GM21423 (cell line): Measurements from ENCODE around the gene IGF2BP1.
"Not testable (repeated sequence)": the region's sequence is repeated elsewhere in the genome, so short reads cannot be mapped to it uniquely, and the experiment has no call there.

ENCODE experiments used
- ATAC-seq: cut with Tn5 transposase; IDR thresholded peaks from one replicate; pipeline ENCODE4 v1.9.1; 2021; ENCODE audit warnings: mild to moderate bottlenecking, moderate library complexity; ENCODE audit not compliant: unreplicated experiment

IGF2BP1 gene

DNA sequence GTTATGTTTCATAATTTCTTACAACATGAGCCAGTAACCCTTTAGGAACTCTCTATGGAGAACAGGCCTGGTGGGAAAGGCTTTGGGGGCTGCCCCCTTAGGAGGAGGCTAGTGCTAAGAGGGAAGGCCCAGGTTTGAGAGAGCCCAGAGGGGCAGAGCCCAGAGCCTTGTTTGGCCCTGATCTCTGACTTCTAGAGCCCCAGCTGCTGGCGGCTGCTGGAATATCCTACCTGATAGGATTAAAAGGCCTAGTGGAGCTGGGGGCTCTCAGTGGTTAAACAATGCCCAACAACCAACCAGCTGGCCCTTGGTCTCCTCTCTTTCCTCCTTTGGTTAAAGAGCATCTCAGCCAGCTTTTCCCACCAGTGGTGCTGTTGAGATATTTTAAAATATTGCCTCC lies 54.1 kb downstream of the IGF2BP1 start:
- no peak for ATAC-seq

DNA sequence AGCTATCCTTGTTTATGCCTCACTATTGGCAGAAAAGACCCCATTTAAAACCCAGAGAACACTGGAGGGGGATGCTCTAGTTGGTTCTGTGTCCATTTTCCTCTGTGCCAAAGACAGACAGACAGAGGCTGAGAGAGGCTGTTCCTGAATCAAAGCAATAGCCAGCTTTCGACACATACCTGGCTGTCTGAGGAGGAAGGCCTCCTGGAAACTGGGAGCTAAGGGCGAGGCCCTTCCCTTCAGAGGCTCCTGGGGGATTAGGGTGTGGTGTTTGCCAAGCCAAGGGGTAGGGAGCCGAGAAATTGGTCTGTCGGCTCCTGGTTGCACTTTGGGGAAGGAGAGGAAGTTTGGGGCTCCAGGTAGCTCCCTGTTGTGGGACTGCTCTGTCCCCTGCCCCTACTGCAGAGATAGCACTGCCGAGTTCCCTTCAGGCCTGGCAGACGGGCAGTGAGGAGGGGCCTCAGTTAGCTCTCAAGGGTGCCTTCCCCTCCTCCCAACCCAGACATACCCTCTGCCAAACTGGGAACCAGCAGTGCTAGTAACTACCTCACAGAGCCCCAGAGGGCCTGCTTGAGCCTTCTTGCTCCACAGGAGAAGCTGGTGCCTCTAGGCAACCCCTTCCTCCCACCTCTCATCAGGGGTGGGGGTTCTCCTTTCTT lies 56.1 kb downstream of the IGF2BP1 start:
- ATAC-seq, result no peak

DNA sequence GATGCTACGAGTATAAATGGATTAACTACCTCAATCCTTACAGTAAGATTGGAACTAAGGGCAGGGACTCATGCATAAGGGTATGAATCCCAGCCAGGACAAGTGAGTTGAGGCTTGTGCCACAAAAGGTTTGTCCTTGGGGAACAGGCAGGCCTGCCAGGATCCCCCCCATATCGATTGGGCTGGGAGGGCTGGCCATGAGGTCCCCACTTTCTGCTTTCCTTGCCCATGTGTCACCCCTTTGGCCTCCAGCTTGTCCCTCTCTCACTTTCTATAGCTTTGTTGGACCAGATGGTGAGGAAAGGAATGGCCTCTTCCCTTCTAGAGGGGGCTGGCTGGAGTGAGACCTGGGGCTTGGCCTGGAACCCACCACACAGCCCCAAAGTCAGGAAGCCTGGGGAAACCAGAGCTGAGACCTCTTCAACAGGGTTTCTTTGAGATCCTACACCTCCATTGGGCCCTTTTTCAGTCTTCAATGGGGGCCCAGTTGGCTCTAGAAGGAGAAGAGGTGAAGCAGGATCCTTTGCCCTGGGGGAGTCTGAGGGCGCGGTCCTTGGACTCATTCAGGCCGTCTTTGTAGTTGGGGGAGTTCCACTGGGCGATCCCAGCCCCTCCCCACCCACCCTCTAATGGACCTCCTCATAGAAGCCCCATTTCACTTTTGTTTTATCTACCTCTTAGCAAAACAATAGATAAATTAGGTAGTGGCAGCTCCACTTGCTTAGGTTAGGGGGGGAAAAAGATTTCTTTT lies 57.3 kb downstream of the IGF2BP1 start:
- ATAC-seq, result no peak

DNA sequence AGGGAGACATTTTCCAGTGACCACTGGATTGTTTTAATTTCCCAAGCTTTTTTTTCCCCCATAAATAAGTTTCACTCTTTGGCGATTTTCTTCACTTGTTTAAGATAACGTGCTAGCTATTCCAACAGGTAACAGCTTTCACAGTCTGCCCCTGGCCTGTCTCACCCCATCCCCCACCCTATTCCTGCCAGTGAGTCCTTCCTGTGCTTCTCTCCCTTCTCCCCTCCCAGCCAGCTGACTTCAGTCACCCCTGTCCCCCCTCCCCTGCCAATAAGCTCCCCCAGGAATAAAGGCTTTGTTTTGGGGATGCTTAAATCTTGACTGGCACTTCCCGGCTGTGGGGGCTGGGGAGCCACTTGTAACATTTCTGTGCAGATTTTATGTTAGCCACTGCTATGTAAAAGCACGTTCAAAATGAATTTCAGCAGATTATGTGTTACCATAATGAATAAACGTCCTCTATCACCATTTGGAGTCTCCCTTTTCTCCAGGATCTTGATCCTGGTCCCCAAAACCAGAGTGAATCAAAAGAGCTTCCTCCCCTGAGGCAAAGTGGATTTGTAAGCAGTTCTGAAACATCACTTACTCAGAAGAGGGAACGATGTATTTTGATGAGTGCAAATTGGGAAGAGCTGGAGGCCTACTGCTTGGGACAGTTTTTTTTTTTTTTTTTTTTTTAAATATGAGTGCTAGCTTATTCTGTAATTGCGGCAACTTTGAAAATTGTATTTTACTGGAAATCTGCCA lies 58.2 kb downstream of the IGF2BP1 start:
- ATAC-seq, result no peak

DNA sequence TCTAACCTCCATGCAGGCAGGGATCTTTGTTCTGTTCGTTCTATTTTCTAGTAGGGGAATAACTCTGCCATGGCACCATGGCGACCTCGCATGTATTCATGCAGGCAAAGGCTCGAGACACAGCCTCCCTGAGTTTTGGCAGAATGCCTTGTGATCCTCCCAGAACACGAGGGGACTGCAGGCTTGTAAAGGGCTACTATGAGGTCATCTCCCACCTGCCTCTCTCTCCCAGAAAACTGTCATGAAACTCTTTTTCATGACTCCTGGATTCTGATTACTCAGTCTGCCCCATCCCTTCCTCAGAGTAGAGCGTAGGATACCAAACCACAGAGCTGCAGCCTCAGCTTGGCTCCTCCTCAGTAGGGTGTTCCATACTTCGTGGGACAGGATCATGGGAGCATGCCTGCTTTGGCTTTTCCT lies 64.3 kb downstream of the IGF2BP1 start:
- ATAC-seq, result no peak

DNA sequence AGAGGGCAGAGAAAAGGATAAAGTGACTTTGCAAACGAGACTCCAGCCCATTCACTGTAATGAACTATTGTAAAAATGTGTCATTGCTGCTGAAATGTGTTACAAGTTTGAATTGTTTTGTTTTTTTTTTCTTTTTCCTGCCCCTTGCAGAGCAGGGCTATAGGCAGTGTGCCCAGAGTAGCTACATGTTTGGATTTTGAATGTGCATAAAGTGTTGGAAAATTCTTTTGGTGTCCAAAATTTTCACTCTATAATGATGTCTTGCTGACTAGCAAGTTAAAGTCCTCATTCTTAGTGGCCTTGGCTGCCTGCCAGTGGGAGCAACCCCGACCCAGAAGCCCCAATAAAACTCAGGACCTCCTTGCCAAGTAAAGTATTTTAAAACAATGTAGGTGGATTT lies 66.5 kb downstream of the IGF2BP1 start:
- ATAC-seq, result no peak

DNA sequence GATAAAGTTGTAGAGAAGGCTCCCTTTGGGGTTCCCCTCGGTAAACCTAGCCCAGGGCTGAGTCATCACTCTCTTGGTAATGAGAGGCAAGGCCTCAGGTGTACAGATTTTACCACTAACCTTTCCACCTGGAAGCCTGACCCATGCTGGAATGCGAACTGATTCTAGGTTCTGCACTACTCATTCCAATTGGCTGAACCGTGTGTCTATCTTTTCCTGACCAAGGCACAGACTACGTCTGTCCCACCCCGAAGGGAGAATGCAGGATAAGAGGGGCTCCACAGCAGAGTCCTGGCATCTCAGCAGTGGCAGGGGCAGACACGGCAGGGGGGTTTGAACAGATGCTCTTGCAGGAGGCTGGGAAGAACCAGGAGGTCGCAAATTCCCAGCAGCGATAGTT lies 70.0 kb downstream of the IGF2BP1 start:
- no peak for ATAC-seq

DNA sequence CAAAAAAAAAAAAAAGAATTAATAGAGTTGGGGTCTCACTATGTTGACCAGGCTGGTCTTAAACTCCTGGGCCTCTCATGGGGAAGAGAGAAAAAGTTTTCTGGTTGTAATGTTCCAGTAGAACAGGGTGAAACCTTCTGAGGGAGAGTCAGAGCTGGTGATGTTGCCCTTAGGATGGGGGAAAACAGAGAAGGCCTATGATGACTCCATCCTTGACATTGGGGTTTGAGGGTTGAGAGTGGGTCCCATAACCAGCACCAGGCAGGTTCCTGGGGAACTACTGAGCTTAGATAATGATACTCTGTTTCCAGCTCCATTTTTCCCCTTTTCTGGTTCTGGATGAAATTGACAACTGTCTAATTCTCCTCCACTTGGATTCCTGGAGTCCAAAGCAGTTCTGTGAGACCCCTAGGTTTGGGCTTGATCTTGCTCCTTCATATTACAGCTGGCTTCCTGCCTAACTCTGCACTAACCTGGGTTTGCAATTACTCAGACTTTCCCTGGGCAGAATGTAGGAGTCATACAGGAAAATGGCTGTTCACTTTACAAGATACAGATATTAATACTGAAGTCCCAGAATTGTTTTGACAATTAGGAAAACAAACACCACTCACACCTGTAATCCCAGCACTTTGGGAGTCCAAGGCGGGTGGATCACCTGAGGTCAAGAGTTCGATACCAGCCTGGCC lies 72.5 kb downstream of the IGF2BP1 start:
- no peak for ATAC-seq

DNA sequence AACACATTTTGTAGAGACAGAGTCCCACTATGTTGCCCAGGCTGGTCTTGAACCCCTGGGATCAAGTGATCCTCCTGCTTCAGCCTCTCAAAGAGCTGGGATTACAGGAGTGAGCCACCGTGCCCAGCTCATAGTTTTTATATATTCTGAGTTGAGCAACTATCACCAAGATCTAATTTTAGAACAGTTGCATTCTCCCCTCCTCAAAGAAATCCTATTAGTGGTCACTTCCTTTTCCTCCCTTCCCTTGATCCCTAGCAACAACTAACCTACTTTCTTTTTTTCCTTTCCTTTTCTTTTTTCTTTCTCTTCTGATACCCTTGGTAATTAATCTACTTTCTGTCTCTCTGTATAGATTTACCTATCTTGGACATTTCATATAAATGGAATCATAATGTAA lies 73.9 kb downstream of the IGF2BP1 start:
- no peak for ATAC-seq

DNA sequence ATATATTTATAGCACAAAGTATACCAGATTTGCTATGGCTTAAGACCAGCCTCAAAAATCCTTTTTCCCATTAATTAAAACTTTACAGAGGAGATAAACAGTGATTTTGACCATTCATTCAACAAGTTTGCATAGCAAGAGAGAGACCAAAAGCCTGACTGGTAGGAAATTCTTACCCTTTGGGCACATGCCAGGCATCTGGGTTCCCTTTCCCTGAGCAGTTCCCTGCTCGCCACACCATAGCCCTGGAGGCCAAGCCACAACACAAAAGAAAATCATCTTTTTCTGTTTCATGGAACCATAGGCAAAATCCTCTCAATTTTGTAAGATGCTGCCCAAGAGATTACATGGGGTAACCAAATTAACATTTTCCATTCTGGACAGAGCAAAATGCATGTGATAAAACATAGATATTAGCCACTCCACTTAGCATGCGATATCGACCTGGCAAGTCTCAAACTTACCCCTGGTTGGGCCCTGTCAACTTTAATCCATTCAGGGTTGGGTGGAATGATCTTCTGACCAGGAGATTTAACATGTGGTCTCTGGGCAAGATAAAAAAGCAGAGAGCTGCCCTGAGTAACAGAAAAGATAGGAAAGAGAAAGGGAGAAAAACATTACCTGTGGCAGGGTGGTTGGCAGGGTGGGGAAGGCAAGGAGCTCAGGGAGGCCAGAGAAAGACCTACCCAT lies 77.8 kb downstream of the IGF2BP1 start:
- no peak for ATAC-seq

DNA sequence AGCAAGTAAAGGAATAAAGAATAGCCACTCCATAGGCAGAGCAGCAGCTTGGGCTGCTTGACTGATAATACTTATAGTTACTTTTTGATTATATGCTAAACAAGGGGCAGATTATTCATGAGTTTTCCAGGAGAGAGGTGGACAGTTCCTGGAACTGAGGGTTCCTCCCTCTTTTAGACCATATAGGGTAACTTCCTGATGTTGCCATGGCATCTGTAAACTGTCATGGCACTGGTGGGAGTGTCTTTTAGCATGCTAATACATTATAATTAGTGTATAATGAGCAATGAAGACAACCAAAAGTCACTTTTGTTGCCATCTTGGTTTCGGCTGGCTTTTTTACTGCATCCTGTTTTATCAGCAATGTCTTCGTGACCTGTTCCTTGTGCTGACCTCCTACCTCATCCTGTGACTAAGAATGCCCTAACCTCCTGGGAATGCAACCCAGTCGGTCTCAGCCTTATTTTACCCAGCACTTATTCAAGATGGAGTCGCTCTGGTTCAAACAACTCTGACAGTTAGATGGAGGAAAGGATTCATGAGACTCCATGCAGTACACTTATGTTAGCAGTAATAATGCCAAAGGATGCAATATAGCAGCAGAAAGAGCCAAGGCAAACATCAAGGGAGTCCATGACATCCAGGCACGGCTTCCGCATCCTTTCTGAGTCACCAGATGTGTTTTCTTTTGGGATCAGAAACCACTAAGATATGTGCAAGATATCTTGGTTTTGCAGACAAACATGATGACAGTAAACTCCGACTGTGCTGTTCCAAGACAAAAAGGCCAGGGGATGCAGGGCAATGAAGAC lies 79.6 kb downstream of the IGF2BP1 start:
- no peak for ATAC-seq

DNA sequence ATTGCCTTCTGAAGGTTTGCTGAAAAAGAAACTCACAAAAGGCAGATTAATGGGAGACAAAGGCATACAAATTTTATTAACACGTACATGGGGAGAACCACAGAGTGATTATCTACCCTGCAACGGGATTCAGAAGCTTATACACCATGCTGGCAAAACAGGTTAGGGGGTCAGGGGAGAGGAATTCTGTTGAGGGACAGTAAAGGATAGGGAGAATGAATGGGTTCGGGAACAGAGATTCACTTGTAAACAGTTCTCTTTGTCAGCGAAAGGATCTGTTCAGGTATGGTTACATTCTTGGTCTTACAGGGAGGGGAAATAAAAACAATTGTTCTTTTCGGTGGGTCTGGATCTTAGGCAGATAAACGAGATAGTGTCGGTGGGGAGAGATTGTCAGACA lies 81.1 kb downstream of the IGF2BP1 start:
- ATAC-seq, result no peak

DNA sequence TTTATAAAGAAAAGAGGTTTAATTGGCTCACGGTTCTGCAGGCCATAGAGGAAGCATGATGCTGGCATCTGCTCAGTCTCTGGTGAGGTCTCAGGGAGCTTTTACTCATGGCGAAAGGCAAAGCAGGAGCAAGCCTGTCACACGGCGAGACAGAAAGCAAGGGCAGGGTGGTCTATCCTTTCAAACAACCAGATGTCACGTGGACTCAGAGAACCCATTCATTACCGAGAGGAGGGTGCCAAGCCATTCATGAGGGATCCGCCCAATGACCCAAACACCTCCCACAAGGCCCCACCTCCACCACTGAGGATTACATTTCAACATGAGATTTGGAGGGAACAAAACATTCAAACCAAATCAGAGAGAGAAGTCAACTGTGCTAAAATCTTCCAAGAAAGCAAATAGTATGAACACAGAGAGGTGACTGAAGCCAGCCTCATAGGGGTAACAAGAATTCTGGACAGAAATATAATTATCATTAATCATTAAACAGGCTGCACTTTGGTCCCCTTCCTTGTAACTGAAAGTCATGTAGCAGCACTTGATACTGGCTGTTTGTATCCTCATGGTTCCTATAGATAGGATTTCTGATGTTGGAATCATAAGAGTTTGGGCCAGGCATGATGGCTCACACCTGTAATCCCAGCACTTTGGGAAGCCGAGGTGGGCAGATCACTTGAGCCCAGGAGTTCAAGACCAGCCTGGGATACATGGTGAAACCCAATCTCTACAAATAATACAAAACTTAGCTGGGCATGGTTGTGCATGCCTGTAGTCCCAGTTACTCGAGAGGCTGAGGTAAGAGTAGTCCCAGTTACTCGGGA lies 82.9 kb downstream of the IGF2BP1 start:
- no peak for ATAC-seq

DNA sequence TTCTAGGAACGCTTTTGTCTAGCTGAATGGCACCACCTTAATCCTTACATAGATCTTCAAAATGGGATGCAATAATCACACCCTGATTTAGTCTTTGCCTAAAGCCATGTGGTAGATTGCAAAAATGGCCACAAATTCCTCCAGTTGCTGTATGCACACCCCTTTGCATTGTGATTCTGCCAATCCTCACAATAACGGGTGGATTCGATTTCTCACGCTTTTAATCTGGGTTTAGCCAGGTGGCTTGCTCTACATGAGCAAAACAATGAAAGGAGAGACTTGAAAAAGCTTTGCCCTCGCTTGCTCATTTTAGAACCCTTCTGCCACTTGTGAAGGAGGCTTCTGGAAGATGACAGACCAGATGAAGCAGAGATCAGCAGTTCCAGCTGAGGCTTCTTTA lies 85.0 kb downstream of the IGF2BP1 start:
- no peak for ATAC-seq

DNA sequence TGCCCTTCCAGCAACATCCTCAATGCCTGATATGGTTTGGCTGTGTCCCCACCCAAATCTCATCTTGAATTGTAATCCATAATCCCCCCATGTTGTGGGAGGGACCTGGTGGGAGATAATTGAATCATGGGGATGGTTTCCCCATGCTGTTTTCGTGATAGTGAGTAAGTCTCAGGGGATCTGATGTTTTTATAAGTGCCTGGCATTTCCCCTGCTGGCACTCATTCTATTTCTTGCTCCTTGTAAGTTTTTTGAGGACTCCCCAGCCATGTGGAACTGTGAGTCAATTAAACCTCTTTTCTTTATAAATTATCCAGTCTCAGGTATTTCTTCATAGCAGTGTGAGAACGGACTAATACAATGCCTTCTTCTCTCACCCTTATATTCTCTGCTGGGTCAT lies 87.9 kb downstream of the IGF2BP1 start:
- not testable (repeated sequence) for ATAC-seq

DNA sequence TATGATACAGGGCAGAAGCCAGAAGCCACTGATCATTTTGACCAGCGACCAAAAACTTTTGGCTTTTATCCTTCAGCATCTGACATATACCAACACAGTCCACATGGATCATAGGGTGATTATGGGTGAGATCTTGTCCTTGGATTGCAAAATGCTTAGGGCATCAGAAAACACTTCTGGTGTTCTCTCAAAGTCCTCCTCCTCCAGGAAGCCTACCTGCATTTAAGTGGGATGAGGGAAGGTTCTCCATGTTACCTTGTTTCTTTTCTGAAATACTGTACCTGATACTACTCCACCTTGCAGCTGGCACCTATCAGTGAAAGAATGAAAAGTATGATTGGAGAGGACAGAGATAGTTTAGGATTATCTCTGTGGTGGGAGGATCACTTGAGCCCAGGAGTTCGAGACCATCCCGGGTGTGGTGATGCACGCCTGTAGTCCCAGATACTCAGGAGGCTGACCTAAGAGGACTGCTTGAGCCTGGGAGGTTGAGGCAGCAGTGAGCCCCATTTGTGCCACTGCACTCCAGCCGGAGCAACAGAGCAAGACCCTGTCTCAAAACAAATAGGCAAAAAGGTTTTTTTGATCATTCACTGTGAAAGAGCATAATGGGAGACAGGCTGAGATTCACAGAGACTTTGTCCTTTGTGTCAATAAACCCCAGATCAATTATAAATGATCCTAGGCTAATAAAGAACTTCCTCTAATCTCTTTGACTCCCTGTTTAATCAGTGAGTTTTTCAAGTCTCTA lies 88.6 kb downstream of the IGF2BP1 start:
- no peak for ATAC-seq

DNA sequence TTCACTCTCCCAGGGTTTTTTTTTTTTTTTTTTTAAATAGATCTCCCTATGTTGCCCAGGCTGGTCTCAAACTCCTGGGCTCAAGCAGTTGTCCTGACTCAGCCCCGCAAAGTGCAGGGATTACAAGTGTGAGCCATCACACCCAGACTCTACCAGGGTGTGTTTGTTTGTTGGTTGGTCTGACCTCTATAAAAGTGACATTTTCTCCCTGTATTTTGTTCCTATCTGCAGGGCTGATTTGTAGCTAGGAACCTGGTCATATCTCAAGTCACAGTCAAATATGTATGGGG lies 89.1 kb downstream of the IGF2BP1 start:
- ATAC-seq, result no peak

DNA sequence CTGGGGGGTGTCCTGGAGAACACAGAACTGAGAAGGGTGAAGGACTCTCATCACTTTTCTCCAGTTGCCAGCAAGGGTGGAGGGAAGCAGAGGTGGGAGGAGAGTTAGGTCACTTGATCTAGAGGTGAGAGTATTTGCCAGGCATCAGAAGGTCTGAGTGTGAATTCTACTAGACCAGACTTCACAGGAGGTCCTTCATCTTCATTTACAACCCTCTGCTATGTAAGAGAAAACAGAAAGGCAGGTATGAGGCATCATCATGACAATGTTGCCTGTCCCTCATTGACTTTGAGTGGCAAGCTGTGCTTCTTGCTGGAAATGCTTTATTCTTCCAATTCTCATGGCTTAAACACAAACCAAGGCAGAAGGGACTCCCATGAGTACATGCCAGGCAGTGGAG lies 89.5 kb downstream of the IGF2BP1 start:
- ATAC-seq, result no peak

DNA sequence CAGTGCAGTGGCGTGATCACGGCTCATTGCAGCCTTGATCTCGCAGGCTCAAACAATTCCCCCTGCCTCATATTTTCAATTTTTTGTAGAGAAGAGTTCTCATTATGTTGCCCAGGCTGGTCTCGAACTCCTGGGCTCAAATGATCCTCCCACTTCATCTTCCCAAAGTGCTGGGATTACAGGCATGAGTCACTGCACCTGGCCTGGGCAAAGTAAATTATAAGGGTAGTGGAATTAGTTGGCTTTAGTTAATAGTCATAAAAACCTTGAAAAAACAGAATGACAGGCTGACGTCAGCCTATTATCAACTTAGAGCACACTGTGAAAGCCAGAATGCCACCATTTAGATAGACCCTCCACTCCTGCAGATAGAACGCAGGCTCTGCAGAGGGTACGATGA lies 91.9 kb downstream of the IGF2BP1 start:
- no peak for ATAC-seq
